OCI-LY1 (cell line): ENCODE data around the gene TRIOBP.

Experiments used
- CTCF ChIP-seq: fragments of 200-600 bp; sonication (generic), shearing (Covaris generic); IDR thresholded peaks from 2 replicates; pipeline ENCODE4 v1.5.1; 2017; ENCODE audit warnings: mild to moderate bottlenecking, antibody characterized with exemption, low read length, moderate library complexity, mixed read lengths
- EZH2 ChIP-seq: fragments of 200-600 bp; sonication (generic), shearing (Covaris generic); IDR thresholded peaks from 2 replicates; pipeline ENCODE4 v1.8.0; 2017; ENCODE audit warnings: borderline replicate concordance, mixed run types, mild to moderate bottlenecking, antibody characterized with exemption, low read length, moderate library complexity, mixed read lengths

GRCh38 chr22:37765953-37766576 lies 69.2 kb downstream of the TRIOBP start:
- TF ChIP-seq CTCF (no peak), EZH2 (no peak)
